GM21423 (cell line): ENCODE measurements around the gene C14orf132.

Source experiments
- ATAC-seq: cut with Tn5 transposase; IDR thresholded peaks from one replicate; pipeline ENCODE4 v1.9.1; 2021; ENCODE audit warnings: mild to moderate bottlenecking, moderate library complexity; ENCODE audit not compliant: unreplicated experiment

Gene C14orf132

DNA sequence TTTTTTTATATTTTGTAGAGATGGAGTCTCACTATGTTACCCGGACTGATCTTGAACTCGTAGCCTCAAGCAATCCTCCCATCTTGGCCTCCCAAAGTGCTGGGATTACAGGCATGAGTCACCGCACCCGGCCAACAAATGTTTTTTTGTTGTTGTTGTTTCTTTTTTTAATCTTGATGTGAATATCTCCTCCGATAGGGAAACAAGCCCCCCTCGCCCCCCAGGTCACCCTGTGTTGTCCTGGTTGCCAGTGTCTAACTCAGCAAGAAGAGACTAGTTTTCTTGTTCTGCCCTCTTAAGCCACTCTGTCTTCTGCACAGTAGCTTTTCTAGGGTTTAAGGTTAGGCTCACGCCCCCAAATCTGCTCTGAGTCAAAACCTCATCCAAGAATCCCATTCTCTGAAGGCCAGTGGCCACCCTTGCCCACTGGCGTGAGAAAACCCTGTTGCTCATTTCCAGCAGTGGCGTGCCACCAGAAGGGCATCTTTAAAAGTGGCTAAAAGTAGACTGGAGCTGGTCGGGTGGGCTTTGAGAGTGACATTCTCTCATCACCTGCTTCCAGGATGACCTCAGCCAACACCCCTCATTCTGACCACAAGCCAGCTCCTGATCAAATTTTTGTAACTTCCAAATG, 42.7 kb downstream of the C14orf132 start:
- no peak for ATAC-seq

DNA sequence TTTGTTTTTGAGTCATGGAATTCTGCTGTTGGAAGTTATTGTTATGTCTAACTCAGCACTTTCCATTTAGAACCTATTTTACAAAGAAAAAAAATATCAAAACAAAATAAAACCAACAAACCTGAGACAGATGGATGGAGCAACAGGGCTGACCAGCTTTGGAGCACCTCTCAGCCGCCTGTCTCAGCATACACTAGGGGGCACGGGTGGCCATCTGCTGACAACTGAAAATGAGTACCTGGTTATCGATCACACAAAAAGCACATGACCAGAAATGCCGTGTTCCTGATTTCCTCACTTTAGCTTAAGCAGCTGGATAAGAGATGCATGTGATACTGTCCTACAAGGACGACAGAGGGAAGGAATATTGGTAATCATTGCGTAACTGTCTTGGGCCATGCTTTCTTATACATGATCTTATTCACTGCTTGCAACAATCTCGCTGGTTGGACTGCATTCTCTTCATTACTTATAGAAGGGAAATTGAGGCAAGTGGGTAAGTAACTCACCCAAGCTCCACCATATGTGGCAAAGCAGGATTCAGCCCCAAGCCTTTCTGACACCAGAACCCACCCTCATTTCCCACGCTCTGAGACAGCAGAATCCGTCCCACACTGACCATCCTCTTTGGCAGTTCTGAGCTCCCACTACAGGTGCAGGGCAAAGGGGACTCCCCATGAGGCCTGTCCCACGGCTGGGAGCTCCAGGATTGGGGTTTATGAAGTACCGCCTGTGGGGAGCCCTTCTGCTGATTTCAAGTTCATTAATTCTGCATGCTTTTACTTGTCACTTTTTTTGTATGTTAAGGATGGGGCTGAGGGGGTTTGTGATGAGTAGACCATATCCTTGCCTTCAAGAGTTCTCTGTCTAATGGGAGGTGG, 43.5 kb downstream of the C14orf132 start:
- ATAC-seq = no peak

DNA sequence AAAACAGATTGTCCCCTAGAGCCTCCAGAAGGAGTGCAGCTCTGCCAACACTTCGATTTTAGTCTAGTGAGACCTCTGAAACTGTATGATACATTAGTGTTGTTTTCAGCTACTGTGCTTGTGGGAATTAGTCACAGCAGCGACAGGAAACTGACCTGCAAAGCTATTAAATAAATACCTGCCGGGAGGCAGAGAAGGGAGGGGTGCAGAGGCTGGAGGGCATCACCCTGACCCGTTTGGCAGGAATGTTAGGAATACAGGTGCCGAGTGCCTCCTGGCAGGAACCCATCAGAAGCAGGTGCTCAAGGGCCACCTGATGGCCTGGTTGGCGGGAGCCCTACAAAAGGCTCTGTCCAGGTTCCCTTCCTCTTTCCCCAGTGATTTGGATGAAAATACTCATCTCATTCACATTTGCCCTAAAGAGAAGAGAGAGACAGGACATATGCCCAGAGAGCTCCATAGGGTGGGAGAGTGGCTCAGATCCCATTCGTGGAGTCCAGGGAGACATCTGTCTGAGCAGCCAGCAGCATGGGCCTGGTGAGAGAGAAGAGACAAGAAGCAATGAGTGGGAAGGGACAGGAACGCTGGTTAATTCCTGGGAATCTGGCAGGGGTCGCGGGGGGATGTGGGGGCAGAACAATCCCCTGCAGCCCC, 44.6 kb downstream of the C14orf132 start:
- no peak for ATAC-seq

DNA sequence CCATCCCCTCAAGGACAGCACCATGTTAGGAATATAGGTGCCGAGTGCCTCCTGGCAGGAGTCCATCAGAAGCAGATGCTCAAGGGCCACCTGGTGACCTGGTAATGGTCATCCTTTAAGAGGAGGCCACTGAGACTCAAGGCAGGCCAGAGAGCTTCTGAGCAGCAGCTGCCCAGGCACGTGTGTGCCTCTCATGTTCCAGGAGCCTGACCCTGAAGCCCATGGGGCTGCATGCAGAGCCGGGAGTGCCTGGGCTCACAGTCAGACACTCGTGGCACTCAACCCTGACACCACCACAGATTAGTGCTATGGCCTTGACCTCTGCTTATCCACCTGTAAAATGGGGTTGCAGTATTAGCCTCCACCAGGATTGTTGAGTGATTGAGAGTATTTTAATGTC, 45.6 kb downstream of the C14orf132 start:
- ATAC-seq = no peak

DNA sequence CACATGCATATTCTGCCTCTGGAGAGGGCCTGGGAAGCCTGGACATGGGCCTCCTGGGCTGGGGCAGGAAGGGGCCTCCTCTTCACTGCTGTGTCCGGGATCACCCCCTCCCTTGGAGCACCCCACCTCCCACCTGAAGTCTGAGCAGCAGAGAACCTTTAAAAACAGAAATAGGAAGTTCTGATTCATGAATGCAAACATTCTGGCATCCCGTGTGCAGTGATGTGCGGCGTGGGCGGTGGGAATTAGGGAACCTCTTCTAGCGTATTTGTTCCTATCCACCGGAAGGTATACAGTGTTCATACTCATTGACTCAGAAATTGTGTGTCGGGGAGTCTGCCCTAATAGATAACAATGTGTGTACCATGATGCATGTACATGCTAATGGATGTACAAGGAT, 46.2 kb downstream of the C14orf132 start:
- ATAC-seq = no peak

DNA sequence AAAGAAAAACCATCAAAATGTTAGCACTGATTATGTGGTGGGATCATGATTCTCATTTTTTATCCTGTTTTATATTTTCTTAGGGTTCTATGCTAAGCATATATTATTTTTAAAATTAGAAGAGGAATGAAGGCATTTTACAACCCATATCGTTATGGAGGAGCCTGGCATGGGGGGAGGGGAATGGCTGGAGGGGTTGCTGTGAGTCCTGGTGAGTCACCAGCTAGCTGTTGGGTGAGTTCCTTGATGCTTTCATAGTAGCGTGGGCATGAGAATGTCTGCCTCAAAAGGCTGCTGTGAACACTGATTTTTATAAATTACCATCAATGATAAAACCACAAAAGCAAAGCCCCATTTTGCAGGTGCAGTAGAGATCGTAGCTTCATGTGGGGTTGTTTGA, 46.9 kb downstream of the C14orf132 start:
- no peak for ATAC-seq

DNA sequence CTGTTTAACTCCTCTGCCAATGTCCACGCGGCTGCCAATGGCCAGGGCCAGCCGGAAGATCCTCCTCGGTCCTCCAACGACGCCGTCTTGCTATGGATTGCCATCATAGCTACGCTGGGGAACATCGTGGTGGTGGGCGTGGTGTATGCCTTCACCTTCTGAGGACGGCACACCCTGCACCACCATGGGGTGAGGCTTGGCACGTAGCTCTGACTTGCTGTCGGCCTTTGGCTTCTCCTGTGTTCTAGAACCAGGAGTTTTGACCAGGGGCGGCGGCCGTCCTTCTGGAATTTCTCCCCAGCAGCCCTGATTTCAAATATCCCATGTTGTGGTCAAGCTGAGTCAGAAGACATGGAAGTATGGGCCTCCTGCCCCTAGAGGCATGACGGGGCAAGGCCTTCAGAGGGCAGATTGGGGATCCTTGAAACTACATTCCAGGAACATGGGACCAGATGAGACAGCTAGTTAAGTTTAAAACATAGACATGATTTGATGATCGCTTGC, 47.5 kb downstream of the C14orf132 start:
- ATAC-seq = no peak

DNA sequence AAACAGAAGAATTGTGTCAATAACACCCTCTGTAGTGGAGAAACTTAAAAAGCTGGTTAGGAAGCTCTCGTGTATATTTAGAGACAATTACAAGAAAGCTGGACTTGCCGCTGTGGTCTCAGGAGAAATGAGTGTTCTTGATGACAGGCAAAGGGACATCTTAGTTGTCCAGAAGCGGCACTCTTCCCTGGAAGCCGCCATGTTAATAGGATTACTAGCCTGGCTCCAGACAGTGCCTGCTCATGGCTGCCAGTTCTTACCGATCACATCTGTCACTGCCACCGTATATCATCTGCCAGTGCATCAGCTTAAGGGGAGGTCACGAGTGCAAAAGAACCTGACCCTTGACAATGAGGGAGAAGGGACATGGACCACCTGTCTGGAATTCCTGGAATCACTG, 48.9 kb downstream of the C14orf132 start:
- no peak for ATAC-seq

DNA sequence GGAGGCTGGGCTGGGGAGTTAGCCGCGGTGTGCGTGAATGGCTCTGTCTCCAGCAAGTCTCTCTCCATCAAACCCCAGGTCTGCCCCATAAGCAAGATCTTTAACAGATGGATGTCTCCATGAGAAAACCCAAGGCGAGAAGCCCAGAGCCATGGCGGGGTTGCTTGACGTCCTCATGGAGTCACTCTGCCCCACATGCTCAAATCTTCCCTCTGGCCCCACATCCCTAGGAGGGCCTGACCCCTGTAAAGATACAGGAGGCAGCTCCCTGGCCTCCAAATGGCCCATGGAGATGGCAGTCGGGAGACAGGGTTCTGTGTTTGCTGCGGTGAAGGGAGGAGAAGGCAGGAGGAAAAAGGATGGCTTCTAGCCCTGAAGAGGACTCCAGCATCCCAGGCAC, 49.3 kb downstream of the C14orf132 start:
- no peak for ATAC-seq

DNA sequence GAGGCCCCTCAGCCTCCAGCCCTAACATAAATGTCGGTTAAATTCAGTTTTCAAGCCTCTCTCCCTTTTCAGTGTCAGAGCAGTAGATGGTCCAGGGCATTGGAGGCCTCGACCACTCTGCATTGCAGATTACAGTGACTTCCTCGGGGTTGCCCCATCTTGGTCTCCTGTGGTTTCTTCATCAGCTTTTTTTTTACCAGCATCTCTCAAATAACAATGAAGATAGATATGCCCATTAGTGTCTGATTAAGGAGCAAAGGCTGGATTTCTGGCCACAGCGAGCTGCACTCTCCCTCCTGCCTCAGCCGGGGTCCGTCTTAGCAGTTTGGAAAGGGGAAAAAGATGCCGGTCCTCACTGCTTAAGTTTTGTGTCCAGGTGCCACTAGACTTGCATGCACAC, 49.7 kb downstream of the C14orf132 start:
- ATAC-seq = no peak

DNA sequence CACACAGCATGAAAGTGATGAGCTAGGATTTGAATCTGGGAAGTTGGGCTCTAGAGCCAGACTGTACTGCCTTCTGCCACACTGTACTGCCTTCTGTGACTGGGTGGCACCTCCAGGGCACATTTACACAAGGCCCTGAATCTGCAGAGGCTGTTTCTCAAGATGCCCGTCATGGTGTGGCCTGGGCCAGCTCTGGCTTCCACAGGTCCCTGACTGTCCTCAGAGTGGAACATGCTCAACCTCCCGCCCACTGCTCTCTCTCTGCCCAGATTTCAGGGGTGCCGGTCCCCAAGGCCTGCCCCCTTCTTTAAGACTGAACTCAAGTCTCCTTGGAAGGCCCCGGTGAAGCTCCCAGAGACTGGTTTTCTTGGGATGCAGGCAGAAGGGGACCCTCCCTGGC, 50.2 kb downstream of the C14orf132 start:
- no peak for ATAC-seq

DNA sequence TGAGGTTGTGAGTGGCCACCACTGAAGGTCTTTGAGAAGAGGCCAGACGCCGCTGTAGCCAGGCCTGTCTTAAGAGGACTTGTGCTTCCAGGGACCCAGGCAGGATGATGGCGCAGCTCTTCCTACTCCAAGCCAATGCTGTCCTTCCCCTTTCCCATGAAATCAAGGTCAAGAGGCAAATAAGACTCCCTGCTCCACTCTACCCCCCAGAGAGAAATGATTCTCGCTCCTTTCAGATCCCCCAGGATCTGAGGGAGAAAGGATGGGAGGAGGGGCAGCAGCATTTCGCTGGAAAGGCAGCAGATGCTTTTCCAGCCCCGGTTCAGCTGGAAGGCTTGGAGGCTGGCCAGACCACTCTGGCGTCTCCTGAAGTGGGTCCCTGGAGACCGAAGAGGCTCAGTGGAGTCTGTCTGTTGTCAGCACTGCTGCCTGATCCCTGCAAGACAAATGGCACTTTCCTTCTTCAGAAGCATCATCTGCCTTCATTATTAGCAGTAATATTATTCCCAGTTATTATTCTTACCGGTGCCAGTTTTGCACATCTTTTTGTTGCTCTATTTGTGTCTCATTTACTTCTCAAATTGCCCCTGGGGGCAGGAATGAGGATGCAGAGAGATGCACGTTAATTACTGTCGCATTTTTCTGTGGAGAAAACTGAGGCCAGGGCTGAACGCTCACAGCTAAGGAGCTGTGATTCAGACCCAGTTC, 51.4 kb downstream of the C14orf132 start:
- ATAC-seq = no peak

DNA sequence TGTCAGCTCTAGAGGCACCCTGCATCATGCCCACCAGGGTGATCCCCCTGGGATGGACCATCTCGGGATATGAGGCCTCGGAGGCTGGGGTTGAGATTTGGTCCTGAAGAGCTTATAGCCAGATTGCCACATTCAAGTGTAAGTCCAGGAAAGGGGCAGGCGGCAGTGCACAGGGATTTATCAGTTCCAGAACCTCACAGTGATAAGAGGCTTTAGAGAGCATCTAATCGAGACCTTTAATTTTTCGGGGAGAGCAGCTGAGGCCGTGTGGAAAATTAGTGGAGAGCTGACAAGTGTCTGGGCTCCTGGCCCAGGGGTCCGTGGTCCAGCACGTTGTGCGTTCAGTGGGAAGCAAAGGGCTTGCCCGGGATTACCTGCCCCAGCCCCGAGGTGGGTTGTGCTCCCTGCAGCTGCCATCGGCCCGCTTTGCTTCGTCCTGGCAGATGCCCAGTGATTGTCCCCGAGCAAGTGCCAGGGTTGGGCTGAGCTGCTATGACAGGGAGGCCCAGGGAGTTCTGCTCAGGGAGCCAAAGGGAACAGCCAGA, 52.1 kb downstream of the C14orf132 start:
- ATAC-seq = no peak

DNA sequence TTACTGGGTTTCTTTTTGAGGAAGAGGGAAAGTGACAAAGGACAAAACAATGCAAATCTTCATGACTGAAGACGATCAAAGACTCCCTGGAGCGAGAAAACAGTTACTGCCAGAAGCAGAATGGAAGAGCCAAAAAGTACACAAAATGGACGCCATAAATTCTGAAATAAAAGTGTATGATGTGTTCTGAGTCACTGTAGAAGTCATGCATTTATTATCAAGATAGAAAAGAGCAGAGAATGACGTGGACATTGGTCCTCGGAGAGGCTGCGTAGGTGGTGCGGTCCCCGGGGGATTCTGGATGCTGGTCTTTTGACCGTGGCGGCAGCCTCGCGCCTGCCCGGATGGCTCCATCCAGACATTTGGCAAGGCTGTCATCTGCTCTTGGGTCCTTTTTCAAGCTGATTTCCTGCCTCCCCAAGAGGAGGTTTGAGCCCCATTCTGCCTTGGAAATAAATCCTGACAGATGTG, 52.8 kb downstream of the C14orf132 start:
- ATAC-seq = no peak

DNA sequence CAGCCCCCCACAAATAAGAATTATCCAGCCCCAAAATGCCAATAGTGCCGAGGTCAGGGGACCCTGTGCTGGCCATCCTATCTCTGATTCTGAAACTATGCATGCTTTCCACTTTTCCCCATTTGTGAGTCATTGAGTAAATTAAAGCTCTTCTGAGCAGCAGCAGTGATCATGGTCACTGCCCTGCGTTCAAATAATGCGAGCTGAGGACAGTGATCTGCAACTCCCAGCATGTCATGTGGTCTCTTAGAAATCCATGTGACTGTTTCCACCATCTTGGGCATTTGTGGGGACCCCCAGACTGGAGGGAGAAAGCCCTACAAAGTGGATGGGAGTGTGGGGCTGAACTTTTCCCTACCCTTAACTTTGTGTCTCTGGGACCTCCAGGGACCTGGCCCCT, 53.8 kb downstream of the C14orf132 start:
- no peak for ATAC-seq

DNA sequence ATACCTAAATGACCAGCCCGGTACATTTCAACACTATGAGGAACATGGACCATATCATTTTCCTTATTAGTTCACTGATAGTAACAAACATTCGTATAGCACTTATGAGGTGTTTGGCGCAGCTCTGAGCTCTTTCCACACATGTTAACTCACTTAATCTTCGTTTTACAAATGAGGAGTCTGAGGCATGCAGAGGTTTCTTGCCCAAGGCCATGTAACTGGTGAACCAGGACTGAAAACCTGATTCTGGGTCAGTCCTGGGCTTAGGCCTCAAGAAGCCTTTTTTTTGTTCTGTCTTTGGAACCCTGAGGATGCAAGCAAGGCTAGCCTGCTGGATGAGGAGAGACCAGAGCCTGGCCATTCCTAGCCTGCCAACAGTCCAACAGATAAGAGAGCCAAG, 55.0 kb downstream of the C14orf132 start:
- no peak for ATAC-seq

DNA sequence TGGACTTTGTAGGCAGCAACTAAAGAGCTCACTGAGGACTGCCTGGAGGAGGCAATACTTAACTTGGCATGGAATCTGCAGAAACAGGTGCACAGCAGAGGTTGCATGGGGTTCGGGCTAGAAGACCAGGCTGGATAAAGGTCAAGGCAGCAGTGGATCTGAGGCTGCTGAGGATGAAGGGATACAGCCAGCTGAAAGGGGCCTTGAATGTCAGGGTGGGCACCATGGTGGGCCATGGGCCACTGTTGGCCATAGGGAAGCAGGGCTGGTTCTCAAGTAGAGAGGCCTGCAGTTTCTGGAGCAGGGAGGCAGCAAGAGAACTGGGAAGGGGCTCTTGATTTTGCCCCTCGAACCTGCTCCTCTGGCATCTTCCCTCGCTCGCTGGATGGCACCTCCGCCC, 55.5 kb downstream of the C14orf132 start:
- no peak for ATAC-seq

DNA sequence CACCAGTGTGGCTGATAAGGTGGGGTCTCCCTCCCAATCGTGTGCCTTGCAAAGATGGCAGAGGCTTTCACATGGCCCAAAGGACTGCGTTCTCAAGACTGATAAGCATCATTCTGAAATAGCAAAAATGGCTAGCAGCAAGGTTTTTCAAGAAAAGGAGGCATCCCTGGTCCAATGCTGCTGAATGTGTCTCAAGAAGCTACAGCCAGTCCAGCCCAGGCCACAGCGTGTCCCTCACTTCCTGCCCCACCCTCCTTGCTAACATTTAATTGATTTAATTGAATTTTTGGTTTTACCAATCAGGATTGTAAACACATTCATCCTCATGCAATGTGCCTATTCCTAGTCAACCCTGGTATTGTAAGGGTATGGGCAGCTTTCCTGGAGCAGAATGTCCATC, 55.9 kb downstream of the C14orf132 start:
- no peak for ATAC-seq

DNA sequence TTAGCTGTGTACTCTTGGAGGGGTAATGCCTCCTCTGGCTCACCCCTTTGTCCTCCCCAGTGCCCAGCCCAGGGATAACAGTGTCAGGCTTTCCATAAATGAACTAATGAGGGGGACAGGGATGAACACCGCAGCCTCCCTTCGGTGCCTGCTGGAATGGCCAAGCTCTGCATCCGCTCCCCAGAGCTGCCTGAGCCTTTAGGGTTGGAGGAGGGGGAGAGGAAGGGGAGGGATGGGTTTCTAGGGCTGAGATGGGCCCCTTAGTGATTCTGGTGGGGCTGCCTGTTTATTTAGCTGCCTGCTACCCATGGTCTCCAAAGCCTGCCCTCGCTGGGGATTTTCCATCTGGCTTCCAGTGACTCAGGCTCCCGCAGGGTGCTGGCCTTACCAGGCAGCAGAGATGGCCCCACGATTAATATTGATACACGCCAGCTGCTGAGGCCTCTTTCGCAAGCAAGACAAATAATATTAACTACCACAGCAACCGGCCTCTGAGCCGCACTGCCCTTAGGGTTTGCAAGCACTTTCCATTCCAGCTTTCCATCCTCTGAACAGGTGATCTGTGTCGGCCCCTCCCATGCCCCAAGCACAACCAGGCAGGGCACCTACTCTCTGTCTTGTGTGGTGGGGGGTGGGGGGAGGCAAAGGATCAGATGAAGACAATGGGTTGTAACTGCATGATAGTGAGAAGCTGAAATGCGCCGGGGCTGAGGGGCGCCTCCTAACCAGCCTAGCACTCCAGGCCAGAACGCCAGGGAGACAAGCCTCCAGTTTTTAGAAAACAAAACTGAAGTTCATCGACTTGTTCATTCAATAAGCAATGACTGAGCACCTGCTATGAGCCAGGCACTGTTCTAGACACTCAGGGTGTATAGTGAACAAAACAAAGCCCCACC, 56.7 kb downstream of the C14orf132 start:
- no peak for ATAC-seq
